ENCODE data around the gene MAPT. TPM values are rescaled to one million over a fixed set of nuclear protein-coding genes. Genes with fewer than 3 reads are reported as not detected.

The MAPT gene
- total and polyA plus RNA-seq, 2 experiments from 2014 or later: 0.37 to 0.71 TPM

GRCh38 chr17:45848405-45848804 is 45.9 kb upstream of the MAPT start:
- H4K20me1 ChIP-seq (ENCODE audit: insufficient read depth, poor library complexity, severe bottlenecking): no peaks in the 10 kb centered on the region
- H3K9me3 ChIP-seq (ENCODE audit: low read depth): no peaks in the 10 kb centered on the region
- no peaks in the 10 kb centered on the region for H3K4me1 ChIP-seq (ENCODE audit: insufficient read depth)
- no peak overlapping the region for H3K4me2 ChIP-seq
- no peak overlapping the region for H3K27ac ChIP-seq
- H3K27me3 ChIP-seq: peaks cover 6% of the 10 kb centered on the region
- H3K9me2 ChIP-seq (replicated peaks; ENCODE audit: insufficient read depth): no peaks in the 10 kb centered on the region
- TF ChIP-seq EZH2 (IDR thresholded peaks at IDR 0.05; ENCODE audit: borderline replicate concordance) (no peak), CTCF (IDR thresholded peaks at IDR 0.05; ENCODE audit: poor library complexity) (no peak), EZH2phosphoT487 (IDR thresholded peaks at IDR 0.05; ENCODE audit: low read depth, severe bottlenecking, unreplicated experiment) (no peak)
- no peak overlapping the region for H2AFZ ChIP-seq
- no peak for DNase-seq (ENCODE audit: low spot score)
- no peaks in the 10 kb centered on the region for H3K36me3 ChIP-seq (replicated peaks; ENCODE audit: insufficient read depth, low read depth)
- H3K79me2 ChIP-seq: no peaks in the 10 kb centered on the region
- no peak overlapping the region for H3K4me3 ChIP-seq
- 80% methylated on average over 7 of the region's 9 CpGs for WGBS (ENCODE audit: low lambda C conversion rate, missing lambda C conversion rate)

GRCh38 chr17:45848868-45849535 is 45.4 kb upstream of the MAPT start:
- Histone ChIP-seq H3K27me3 (peaks cover 6% of the 10 kb centered on the region), H3K9me2 (replicated peaks; ENCODE audit: insufficient read depth) (no peaks in the 10 kb centered on the region), H3K4me3 (no peak overlapping the region), H3K4me2 (no peak overlapping the region), H3K9me3 (ENCODE audit: low read depth) (no peaks in the 10 kb centered on the region), H3K27ac (no peak overlapping the region), H3K79me2 (no peaks in the 10 kb centered on the region), H3K36me3 (replicated peaks; ENCODE audit: insufficient read depth, low read depth) (no peaks in the 10 kb centered on the region), H2AFZ (no peak overlapping the region), H3K4me1 (ENCODE audit: insufficient read depth) (no peaks in the 10 kb centered on the region), H4K20me1 (ENCODE audit: insufficient read depth, poor library complexity, severe bottlenecking) (no peaks in the 10 kb centered on the region)
- whole genome bisulfite sequencing (ENCODE audit: low lambda C conversion rate, missing lambda C conversion rate): 88% methylated on average over 15 of the region's 15 CpGs
- TF ChIP-seq CTCF (IDR thresholded peaks at IDR 0.05; ENCODE audit: poor library complexity) (no peak), EZH2 (IDR thresholded peaks at IDR 0.05; ENCODE audit: borderline replicate concordance) (no peak), EZH2phosphoT487 (IDR thresholded peaks at IDR 0.05; ENCODE audit: low read depth, severe bottlenecking, unreplicated experiment) (no peak)
- no peak for DNase-seq (ENCODE audit: low spot score)

- H3K4me3 ChIP-seq: no peak overlapping the region
- no peaks in the 10 kb centered on the region for H3K79me2 ChIP-seq
- H3K4me1 ChIP-seq (ENCODE audit: insufficient read depth): no peaks in the 10 kb centered on the region
- no peak overlapping the region for H3K27ac ChIP-seq
- no peak overlapping the region for H2AFZ ChIP-seq
- TF ChIP-seq EZH2 (IDR thresholded peaks at IDR 0.05; ENCODE audit: borderline replicate concordance) (no peak), CTCF (IDR thresholded peaks at IDR 0.05; ENCODE audit: poor library complexity) (no peak)
- H3K4me2 ChIP-seq: no peak overlapping the region
- H3K9me2 ChIP-seq (replicated peaks; ENCODE audit: insufficient read depth): no peaks in the 10 kb centered on the region
- no peaks in the 10 kb centered on the region for H3K36me3 ChIP-seq (replicated peaks; ENCODE audit: insufficient read depth, low read depth)
- WGBS (ENCODE audit: low lambda C conversion rate, missing lambda C conversion rate): 81% methylated on average over 7 of the region's 7 CpGs
- no peak for DNase-seq (ENCODE audit: low spot score)
- peaks cover 6% of the 10 kb centered on the region for H3K27me3 ChIP-seq
- H4K20me1 ChIP-seq (ENCODE audit: insufficient read depth, poor library complexity, severe bottlenecking): no peaks in the 10 kb centered on the region
- H3K9me3 ChIP-seq (ENCODE audit: low read depth): no peaks in the 10 kb centered on the region
These were observed 44.8 kb upstream of the MAPT start for GRCh38 chr17:45849536-45849990.
